NCI-H2171 treated with DMSO at 0.1 percent for 48 hours (cell line): ENCODE results near the gene STXBP2.

Experiments
- DNase-seq: peaks from one replicate; lab custom pipeline; 2025; lab: John Stamatoyannopoulos, UW

The STXBP2 gene

DNA sequence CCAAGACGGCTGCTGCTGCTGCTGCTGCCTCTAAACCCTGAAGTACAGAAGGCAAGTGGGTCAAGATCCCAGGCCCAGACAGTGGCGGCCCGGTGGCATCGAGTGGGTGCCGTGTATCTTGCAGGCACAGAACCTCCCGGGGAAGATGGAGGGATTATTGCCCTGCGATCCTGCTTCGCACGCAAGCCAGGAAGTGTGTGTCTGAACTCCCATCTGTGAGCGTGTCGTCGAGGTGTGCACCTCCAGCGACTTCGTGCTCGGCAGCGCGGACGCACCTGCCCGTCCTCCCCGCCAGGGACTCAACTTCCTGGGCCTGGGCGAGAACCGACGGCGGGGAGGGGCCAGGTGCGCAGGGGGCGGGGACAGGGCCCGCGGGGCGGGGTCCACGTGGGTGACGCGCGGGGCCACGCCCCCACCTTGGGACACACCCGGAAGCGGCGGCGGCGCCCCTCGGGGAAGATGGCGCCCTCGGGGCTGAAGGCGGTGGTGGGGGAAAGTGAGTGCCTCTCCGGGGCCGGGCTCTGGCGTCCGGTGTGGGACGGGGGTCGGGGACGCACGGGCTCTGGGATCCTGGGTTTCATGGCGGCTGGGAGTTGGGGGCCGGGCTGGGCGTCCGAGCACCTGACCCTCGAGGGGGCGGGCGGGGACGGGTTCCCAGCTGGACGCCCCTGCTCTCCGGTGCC is at the start of gene STXBP2:
STXBP2 (plus strand) TSS at position 420 of the 683 bp plus-strand sequence; CDS start at position 460, 40 bp downstream.
- DNase-seq = peak; percentile 69

DNA sequence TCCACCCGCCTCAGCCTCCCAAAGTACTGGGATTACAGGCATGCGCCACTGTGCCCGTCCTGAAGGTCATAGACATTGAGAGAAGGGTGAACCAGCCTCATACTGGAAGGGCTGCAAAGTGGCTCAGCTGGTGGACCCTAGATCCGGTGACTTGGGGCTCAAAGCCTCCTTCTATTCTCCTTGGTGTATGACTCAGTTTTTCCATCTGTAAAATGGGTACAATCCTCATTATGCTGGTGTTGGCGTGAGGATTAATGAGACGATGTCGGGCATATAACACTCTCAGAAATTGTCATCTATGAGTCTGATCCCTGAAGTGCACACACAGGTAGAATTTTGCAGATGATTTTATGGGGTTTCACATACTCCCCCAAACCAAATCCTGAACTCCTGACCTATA is 47.1 kb upstream of the STXBP2 start:
- no peak for DNase-seq

DNA sequence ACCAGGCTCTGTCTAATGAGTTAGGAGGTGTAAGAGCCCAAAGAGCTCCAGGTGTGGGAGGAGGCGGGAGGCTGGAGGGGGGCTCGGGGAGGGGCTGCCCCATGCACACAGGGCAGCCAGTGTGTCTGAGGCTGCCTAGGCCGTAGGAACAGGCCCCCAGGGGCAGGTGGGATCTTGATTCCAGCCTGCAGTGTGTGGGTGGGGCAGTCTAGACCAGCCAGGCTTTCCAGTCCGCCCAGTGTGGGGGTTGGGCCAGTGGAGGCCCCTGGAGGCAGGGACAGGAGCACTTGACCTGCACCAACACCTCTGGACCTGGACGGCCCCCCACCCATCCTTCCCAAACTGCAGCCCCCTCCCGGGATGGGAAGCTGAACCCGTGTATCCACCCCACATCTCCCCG is 46.7 kb upstream of the STXBP2 start:
- no peak for DNase-seq

DNA sequence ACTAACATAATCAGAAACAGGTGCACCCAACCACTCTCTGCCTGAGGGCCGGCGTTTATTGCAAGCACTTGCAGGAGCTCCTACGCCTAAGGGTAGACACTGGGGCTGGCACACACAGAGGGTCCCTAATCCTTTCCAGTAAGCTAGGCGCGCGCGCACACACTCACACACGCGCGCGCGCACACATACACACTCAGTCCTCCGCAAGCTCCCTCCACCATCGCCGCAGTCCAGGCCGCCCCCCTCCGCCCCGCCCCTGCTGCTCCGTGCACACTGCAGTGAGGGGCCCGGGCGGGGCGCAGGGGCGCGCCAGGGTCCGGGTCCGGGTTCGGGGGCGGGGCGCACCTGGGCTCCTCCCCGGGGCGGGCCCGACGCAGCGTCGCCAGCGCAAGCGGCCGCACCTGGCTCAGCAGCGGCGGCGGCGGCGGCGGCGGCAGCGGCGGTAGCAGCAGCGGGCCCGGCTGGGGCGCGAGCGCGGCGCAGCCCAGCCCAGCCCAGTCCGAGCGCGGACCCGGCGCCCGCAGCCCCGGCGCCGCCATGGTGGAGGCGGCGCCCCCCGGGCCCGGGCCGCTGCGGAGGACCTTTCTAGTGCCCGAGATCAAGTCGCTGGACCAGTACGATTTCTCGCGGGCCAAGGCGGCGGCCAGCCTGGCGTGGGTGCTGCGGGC is 41.3 kb upstream of the STXBP2 start, which contains the start of gene CAMSAP3:
CAMSAP3 (plus strand) TSS at position 398 of the 668 bp plus-strand sequence; CDS start at position 538, 140 bp downstream.
- peak; percentile 82 for DNase-seq

DNA sequence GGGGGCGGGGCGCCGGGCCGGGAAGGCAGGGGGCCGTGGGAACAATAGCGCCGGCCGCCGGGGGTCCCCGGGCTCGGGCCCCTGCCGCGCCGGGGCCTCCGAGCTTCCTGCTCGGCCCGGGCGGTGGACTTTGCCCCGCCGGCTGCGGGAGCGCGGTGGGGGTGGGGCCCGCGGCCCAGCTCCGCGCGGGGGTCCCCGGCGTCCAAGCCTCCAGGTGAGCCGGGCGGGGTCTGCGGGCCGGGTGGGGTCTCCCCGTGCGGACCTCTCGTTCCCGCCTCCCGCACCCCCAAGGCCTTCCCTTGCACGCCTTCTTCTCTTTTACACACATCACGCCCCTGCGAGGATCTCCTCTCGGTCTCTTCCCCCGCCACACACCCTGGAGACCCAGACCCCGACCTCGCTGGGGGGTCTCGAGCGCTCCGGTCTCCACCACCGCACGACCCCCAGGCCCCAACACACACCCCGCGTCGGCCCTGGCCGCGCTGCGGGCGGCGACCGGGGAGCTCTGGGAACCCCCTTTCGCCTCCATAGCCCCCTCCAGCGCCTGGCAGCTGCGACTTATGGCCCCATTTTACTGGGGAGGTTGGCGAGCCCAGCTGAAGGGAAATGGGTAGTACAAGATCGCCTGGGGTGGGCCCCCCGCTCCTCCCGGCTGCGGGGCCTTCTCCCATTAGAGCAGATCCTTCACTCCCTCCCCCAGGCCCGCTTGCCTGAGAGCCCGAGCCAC is 40.5 kb upstream of the STXBP2 start:
- DNase-seq = no peak

DNA sequence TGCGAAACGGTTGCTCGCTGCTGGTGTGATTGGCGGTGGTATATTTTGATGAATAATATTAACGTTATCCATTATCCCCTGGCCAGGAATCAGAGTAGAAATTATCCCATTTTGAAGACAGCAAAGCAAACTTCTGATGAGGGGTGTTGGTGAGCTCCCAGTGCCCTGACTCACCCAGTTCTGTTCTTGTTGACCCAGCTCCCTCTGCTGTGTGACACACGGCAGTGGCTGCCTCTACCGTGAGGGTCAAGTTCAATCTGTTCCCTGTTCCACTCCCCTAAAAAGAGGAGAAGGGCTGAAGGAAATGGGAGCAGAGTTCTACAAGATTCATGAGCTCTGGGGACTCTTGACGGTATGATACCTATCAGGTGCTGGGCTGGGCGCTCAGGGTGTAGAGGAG is 39.2 kb upstream of the STXBP2 start:
- DNase-seq = no peak

DNA sequence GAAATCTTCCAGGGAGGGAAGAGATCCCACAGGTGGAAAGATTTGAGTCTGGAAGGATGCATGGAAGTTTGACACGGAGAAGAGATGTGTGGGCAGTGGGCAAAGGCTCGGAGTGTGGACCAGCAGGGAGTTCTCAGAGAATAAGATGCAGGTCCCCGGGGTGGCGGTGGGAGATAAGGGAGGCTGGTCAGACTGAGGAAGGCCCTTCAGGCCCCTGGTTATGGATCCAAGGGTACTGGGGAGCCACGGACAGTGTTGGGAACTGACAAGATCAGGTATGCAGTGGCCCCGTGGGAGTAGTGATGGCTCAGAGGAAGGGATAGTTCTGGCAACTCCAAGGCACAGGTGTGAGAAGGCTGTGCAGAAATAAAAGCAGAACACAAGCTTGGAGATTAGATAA is 38.7 kb upstream of the STXBP2 start:
- DNase-seq = no peak

DNA sequence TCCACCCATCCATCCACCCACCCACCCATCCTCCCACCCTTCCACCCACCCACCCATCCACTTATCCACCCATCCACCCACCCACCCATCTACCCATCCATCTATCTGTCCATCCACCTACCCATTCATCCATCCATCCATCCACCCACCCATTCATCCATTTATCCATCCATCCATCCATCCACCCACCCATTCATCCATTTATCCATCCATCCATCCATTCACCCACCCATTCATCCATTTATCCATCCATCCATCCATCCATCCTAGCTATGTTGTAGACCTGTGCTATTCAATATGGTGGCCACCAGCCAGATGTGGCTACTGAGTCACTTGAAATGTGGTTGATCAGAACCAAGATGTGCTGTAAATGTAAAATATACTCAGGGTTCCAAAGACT is 36.2 kb upstream of the STXBP2 start:
- DNase-seq = no peak

DNA sequence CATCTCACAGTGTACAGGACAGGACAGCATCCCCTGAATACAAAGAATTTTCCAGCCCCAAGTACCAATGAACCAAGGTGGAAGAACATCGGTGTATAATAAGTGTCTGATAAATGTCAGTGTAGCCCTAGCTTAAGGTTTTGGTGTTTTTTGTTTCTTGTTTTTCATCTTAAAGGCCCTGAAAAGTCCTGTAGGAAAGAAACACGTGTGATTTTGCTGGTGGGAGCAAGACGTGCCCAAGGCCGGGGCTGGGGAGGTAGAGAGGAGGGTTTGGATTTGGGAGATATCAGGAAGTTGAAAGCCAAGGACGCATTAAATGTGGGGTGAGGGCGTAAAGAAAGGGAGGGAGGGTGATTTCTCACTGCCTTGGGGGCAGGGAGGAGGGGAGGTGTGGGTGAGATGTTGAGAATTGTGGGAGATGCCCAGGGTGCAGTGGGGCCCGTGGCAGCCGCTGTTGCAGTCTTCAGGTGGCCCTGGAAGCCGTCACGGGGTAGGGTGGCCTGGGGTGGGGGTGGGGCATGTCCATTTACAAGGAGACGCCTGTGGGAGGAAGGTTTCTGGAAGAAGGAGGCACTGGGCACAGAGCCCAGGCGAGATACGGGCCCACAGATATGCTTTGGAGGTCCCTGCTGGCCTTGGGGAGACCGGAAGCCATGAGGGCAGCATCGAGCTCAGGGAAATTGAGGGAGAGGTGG is 34.5 kb upstream of the STXBP2 start:
- no peak for DNase-seq

DNA sequence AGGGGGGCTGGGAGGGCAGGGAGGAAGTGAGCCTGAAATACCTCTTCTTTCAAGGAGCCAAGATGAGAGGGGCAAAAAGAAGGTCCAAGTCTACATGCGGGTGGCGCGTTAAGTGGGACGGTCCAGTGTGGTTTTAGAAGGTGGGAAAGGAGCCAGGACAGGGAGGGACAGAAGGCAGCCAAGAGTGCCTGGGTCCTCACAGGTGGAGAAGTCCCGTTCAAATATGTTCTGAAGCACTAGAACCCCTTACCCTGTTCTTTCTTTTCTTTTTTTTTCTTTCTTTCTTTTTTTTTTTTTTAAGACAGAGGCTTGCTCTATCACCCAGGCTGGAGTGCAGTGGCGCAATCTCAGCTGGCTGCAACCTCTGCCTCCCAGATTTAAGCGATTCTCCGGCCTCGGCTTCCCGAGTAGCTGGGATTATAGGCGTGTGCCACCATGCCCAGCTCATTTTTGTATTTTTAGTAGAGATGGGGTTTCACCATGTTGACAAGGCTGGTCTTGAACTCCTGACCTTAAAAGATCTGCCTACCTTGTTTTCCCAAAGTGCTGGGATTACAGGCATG is 33.9 kb upstream of the STXBP2 start:
- DNase-seq = no peak

DNA sequence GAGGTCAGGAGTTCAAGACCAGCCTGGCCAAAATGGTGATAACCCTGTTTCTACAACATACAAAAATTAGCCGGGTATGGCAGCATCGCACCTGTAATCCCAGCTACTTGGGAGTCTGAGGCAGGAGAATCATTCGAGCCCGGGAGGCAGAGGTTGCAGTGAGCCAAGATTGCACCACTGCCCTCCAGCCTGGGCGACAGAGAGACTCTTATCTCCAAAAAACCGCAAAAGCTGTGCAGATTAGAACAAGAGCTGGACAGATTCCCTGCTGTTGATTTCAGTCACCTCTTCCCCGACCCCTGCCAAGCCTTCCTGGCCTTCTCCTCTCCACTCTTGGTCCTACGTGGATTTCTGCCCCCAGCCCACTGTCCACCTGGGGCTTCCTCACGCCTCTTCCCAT is 33.0 kb upstream of the STXBP2 start:
- no peak for DNase-seq

DNA sequence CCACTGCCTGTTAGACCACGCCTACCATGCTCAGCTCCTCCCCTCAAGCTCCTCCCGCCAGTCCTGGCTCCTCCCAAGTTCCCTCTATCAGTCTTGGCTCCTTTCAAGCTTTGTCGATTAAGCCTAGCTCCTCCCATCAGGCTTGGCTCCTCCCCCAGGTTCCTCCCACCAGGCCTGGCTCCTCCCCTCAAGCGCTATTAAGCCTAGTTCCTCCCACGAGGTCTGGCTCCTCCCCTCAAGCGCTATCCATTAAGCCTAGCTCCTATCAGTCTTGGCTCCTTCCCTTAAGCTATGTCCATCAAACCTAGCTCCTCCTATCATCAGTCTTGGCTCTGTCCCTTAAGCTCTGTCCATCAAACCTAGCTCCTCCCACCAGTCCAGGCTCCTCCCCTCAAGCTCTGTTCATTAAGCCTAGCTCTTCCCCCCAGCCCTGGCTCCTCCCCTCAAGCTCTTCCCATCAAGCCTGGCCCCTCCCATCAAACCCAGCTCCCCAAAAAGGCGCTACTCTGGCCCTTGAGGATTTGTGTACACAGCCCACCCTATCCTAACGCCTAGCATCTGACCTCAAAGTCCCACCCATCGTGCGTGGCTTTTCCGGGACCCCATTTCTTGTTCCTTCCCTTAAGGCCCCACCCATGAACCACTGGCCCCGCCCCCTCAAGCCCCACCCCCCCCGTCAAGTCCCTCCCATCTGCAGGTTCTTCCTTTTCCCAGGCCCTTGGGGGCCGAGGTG is 31.3 kb upstream of the STXBP2 start:
- DNase-seq = no peak

DNA sequence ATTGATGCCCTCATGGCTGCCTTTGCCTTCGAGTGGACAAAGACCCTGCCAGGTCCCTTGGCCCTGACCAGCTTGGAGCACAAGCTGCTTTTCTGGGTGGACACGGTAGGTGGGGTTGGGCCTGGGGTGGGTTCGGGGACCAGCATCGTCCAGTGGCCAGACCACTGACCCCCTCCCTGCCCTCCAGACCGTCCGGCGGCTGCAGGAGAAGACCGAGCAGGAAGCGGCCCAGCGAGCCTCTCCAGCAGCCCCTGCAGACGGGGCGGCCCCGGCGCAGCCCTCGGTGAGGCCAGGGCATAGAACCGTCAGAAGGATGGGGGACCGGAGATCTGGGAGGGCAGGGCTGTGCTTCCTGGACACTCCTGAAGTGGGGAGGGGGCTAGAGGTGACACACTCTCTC is 30.6 kb upstream of the STXBP2 start:
- no peak for DNase-seq

DNA sequence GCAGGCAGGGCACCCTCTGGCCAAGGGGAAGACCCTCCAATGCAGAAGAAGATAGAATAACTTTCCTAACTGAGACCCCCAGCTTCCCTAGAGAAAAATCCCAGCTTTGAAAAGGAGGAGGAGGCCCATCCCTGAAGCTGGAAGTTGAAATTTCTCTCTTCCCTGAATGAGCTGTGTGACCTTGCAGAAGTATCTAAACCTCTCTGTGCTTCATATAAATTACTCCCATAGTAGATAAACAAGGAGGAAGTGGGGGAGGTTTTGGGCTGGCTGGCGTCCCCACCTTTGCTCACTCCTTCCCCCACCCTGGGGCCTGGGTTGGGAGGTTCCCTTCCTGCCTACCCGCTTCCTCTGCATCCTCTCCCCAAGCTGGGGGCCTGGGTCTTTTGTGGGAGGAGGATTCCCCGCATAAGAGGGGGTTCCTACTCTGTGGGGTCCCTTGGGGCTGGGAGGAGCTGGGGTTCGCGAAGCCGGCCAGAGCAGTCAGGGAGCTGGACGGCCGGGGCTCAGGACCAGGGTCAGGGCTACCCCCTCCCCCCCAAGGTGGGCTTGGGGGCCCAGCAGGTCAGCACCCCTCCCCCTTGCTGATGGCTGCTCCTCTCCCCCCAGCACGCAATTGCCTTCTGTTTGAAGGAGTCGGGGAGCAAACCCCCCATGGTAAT is 29.6 kb upstream of the STXBP2 start:
- no peak for DNase-seq

DNA sequence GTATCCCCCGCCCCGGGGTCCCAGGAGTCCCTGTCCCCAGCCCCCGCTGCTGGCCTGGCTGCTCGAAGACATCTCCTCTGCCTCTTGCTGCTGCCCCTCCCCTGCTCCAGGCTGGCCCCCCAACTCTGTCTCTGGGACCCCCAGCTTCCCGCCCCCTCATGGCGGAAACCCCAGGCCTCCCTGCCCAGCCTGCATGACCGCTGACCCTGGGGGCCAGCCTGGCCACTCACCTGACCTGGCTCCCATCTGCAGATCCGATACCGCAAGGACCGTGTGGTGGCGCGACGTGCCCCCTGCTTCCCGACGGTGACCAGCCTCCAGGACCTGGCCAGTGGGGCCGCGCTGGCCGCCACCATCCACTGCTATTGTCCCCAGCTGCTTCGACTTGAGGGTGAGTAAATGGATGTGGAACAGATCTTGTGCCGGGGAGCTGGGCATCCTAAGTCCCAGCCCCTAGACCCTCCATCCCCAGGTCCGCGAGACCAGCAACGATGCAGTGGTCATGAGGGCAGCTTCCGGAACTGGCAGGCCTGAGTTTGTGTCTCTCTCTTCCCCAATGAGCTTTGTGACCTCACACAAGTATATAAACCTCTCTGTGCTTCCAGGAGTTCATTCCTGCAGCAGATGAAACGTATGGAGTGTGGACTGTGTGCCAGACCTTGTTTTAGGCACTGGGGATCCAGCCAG is 28.9 kb upstream of the STXBP2 start:
- DNase-seq = no peak

DNA sequence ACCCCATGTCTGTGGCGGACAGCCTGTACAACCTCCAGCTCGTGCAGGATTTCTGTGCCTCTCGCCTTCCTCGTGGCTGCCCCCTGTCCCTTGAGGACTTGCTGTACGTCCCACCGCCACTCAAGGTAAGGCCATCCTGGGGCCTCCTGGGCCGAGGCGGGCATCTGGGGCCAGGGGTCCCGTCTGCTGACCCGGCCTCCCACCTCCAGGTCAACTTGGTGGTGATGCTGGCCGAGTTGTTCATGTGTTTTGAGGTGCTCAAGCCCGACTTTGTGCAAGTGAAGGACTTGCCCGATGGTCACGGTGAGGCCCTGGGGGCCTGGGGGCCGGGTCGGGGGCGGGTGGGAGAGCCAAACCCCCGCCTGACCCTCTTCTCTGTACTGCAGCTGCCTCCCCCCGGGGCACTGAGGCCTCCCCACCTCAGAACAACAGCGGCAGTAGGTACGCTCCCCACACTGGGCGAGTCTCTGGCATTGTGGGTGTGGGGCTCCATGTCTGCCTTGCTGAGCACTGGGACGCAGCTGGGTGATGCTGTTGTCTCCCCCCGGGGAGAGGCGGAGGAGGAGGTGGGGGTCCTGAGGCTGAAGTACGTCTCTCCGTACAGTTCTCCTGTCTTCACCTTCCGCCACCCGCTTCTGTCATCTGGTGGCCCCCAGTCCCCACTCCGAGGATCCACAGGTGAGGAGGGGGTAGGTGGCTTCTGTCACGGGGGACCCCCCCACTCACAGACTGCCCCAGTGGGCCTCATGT is 26.2 kb upstream of the STXBP2 start:
- no peak for DNase-seq

DNA sequence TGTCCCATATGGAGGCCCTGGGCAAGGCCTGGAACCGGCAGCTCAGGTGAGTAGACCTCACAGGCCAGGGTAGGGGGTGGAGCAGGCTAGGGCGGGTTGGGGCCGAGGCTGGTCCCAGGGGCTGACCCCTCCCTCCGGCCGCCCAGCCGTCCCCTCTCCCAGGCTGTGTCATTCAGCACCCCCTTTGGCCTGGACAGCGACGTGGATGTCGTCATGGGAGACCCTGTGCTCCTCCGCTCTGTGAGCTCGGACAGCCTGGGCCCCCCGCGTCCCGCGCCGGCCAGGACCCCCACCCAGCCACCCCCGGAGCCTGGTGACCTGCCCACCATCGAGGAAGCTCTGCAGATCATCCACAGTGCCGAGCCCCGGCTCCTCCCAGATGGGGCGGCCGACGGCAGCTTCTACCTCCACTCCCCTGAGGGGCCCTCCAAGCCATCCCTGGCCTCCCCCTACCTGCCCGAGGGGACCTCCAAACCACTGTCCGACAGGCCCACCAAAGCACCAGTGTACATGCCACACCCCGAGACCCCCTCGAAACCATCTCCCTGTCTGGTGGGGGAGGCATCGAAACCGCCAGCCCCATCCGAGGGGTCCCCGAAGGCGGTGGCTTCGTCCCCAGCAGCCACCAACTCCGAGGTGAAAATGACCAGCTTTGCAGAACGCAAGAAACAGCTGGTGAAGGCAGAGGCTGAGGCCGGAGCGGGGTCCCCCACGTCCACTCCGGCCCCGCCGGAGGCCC is 25.2 kb upstream of the STXBP2 start:
- no peak for DNase-seq
